Activated B cell treated with CpG ODN at 0.5 μM for 24 hours (primary cell): ENCODE results near the gene FAM3A. TPM values are rescaled to one million over a fixed set of nuclear protein-coding genes. Genes with fewer than 3 reads are reported as not detected.

Source experiments
- ATAC-seq: fragments of 200-7000 bp; cut with Tn5 transposase; one replicate; pipeline ENCODE4 v1.10.0; 2021; ENCODE audit warnings: low read depth, mild to moderate bottlenecking, moderate library complexity
- CTCF ChIA-PET: fragments of 350-600 bp; sonication (Branson Sonifier 250); formaldehyde crosslinking; loops from one replicate; lab custom pipeline; 2021; ENCODE audit warnings: antibody characterized with exemption; lab: Charles Lee
- POLR2A ChIA-PET: fragments of 350-600 bp; sonication (Branson Sonifier 250); formaldehyde crosslinking; loops from one replicate; lab custom pipeline; 2021; ENCODE audit warnings: antibody characterized with exemption; lab: Charles Lee
- DNase-seq: peaks from one replicate; pipeline ENCODE4 v3.0.0; 2022
- H3K27ac Mint-ChIP-seq: one replicate; pipeline ENCODE4 v1.8.0; 2020; ENCODE audit warnings: mixed read lengths
- H3K27me3 Mint-ChIP-seq: one replicate; pipeline ENCODE4 v1.8.0; 2021; ENCODE audit warnings: mixed read lengths
- H3K36me3 Mint-ChIP-seq: one replicate; pipeline ENCODE4 v1.8.0; 2021; ENCODE audit warnings: low read depth, mixed read lengths
- H3K4me1 Mint-ChIP-seq: one replicate; pipeline ENCODE4 v1.8.0; 2021; ENCODE audit warnings: mixed read lengths
- H3K4me3 Mint-ChIP-seq: one replicate; pipeline ENCODE4 v1.8.0; 2020; ENCODE audit warnings: mild to moderate bottlenecking, mixed read lengths
- H3K9me3 Mint-ChIP-seq: one replicate; pipeline ENCODE4 v1.8.0; 2020; ENCODE audit warnings: mixed read lengths
- intact Hi-C: fragments of 100-400 bp; cut with micrococcal nuclease; formaldehyde crosslinking; loops from one replicate; pipeline ENCODE4 v1.15.1; 2024
- total RNA-seq: library from RNA; stranded (reverse); gene quantifications from 2 replicates; pipeline ENCODE4 v1.2.3, GENCODE V29; 2022
- TF ChIP-seq, protein P1 (sequence below): fragments of 200-600 bp; IDR thresholded peaks from one replicate; pipeline ENCODE4 v1.8.0; 2022; ENCODE audit warnings: antibody characterized with exemption, mild to moderate bottlenecking

The FAM3A gene
- total RNA-seq, 1 donor from 2014 or later = 36.1 TPM

DNA sequence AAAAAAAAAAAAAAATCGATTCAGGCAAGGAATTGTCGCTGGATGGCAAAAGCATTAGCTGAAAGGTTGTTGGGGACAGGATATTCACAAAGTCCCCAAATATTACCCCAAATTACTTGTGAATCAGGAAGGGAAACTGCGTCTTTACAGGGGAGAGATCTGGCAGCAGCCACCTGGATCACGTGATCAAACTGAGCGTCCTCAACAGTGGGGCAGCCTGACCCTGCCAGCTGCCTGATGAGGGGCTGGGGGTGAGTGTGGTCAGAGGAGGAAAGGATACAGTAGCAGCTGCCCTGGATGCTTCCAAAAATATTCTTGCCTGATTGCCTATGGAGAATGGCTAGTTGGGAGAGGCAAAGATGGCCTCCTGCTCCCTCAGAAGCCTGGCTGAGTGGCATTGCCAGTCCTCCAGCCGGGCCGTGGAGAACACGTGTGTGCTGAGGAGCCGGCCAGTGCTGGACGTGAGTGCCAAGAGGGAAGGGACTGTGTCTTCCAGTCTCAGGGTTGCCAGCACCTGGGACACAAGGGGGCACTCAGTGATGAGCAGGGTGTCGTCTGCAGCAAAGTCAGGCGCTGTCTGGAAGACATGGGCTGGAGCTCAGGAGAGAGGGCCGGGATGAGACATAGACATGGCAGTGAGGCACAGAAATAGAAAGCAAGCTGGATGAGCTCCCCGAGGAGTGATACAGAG is 34.0 kb downstream of the FAM3A start:
- H3K27ac Mint-ChIP-seq = no peak overlapping the region
- H3K36me3 Mint-ChIP-seq = peaks cover 6% of the 10 kb centered on the region
- ChIA-PET CTCF (no interaction called here), POLR2A (interaction anchor here (1.0 to 1.2 kb wide), 3 partner anchors 9 to 84 kb away, joined by 3 to 5 read pairs (median 5); partner anchors contain the start of gene SLC10A3)
- no peak overlapping the region for H3K4me3 Mint-ChIP-seq
- no peak for DNase-seq
- TF ChIP-seq, protein P1, sequence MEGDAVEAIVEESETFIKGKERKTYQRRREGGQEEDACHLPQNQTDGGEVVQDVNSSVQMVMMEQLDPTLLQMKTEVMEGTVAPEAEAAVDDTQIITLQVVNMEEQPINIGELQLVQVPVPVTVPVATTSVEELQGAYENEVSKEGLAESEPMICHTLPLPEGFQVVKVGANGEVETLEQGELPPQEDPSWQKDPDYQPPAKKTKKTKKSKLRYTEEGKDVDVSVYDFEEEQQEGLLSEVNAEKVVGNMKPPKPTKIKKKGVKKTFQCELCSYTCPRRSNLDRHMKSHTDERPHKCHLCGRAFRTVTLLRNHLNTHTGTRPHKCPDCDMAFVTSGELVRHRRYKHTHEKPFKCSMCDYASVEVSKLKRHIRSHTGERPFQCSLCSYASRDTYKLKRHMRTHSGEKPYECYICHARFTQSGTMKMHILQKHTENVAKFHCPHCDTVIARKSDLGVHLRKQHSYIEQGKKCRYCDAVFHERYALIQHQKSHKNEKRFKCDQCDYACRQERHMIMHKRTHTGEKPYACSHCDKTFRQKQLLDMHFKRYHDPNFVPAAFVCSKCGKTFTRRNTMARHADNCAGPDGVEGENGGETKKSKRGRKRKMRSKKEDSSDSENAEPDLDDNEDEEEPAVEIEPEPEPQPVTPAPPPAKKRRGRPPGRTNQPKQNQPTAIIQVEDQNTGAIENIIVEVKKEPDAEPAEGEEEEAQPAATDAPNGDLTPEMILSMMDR = no peak
- intact Hi-C loops = no loop called here
- H3K9me3 Mint-ChIP-seq = no peaks in the 10 kb centered on the region
- peaks cover 25% of the 10 kb centered on the region for H3K4me1 Mint-ChIP-seq
- no peaks in the 10 kb centered on the region for H3K27me3 Mint-ChIP-seq
- ATAC-seq = no peak

DNA sequence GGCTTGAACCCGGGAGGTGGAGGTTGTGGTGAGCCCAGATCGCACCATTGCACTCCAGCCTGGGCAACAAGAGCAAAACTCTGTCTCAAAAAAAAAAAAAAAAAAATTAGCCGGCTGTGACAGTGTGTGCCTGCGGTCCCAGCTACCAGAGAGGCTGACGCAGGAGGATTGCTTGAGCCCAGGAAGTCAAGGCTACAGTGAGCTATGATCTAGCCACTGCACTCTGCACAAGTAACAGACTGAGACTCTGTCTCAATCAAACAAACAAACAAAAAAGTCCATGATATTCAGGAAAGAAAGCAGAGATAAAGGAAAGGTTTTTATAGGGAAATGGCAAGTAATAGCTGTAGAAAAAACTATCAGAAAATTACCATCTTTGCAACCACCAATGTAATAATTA is 34.8 kb downstream of the FAM3A start:
- DNase-seq = no peak
- TF ChIP-seq, protein P1 = no peak

DNA sequence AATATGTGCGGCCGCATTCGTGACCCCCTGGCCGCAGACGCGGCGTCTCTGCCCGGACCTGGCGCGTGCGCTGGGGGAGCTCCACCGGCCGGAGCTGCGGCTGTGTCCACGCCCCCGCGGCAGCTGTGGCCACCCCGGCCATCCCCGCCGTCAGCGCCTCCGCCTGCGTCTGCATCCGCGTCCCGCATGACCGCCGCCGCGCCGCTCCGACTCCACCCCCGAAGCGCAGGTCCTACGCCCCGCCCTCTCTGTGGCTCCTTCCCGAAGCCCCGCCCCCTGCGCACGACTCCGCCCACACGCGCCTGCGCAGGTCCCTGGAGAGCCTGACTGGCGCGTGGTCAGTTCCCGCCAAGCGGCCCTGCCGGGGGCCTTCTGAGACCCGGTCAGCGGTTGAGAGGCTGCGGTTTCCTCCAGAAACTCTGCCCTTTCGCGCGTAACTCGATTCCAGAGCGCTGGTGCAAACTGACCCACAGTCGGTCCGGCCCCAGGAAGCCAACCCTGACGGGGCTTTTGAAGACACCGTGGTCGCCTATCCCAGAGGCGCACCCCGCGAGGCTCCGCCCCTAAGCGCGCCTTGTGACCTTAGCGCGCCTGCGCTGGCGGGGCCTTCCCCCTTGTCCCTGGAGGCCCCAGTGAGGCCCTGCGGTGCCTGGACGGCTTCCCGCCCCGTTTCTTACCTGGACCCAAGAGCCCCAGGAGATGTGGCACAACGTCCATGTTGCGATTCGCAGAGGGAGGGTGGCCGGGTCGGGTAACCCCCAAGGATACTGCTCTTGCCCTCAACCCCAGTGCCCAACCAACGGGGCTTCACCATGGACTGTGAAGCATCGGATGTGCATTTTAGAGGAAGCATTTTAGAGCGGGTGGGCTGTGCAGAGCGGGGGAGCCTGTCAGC is 37.1 kb downstream of the FAM3A start, which contains the start of gene LAGE3:
LAGE3 (minus strand) TSS at position 554 of the 895 bp plus-strand sequence; CDS start at position 188, 366 bp downstream.
- H3K4me3 Mint-ChIP-seq = peak within 1 kb of the TSS; percentile 80
- TF ChIP-seq, protein P1 = no peak

More for the DNA sequence above, 34.8 kb downstream of the FAM3A start:
- ChIA-PET POLR2A (interaction anchor here (0.7 to 1.1 kb wide), 3 partner anchors 10 to 1555 kb away, joined by 5 read pairs; partner anchors contain the start of gene SLC10A3), CTCF (no interaction called here)
- Mint-ChIP-seq H3K9me3 (no peaks in the 10 kb centered on the region), H3K27ac (no peak overlapping the region), H3K4me1 (peaks cover 23% of the 10 kb centered on the region), H3K27me3 (no peaks in the 10 kb centered on the region), H3K4me3 (no peak overlapping the region), H3K36me3 (peaks cover 6% of the 10 kb centered on the region)
- intact Hi-C loops = no loop called here
- ATAC-seq = no peak

DNA sequence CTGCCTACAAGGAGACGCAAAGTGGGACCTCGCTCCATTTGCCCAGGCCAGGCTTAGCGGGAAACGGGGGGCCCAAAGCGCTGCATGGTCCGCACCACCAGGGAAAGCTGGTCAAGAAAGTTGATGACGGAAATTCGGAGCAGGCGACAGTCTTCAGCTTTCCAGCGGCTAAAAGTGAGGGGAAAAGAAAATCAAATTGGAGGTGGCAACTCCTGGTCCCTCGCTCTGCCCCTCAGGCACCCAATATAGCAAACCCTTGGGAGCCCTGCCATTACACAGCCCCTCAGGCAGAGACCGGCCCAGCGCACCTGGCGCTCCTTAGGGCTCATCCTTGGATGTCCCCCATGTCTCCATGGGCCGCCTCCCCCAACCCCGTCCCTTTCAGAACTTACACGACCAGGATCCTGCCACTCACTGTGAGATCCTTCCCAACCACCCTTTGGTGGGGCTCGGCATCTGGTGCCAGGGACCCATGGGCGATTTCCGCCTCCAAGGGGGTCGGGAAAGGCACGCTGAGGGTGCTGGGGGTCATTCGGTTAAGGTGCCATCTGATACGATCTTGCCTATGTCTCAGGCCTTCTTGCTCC is 38.0 kb downstream of the FAM3A start:
- Mint-ChIP-seq H3K4me3 (peak overlapping the region; percentile 80), H3K27me3 (no peaks in the 10 kb centered on the region), H3K9me3 (no peaks in the 10 kb centered on the region), H3K36me3 (peaks cover 8% of the 10 kb centered on the region), H3K4me1 (peaks cover 22% of the 10 kb centered on the region), H3K27ac (peak overlapping the region; percentile 59)
- DNase-seq (no peak), ATAC-seq (no peak)
- ChIA-PET CTCF (interaction anchor here (0.9 kb wide), 1 partner anchor 79 kb away, joined by 3 read pairs; no protein-coding TSS in a partner anchor), POLR2A (interaction anchor here (0.8 to 1.8 kb wide), 11 partner anchors 10 to 507 kb away, joined by 3 to 12 read pairs (median 3); partner anchors contain the start of genes HCFC1, PLXNA3, RPL10 and SLC10A3)
- TF ChIP-seq, protein P1 = no peak
- intact Hi-C loops = loop anchor here (1.0 to 5.0 kb wide), 4 partner anchors 21 to 81 kb away; partner anchors contain the start of genes FAM3A, GDI1 and RPL10

More for the DNA sequence above, 37.1 kb downstream of the FAM3A start, which contains the start of gene LAGE3:
- intact Hi-C loops = loop anchor here (1.0 to 5.0 kb wide), 6 partner anchors 11 to 82 kb away; partner anchors contain the start of genes FAM3A, GDI1, RPL10 and SLC10A3
- Mint-ChIP-seq H3K27ac (peak within 1 kb of the TSS; percentile 88), H3K27me3 (no peaks in the 10 kb centered on the region), H3K9me3 (no peaks in the 10 kb centered on the region), H3K4me1 (peaks cover 23% of the 10 kb centered on the region), H3K36me3 (peaks cover 9% of the 10 kb centered on the region)
- ChIA-PET CTCF (no interaction called here), POLR2A (interaction anchor here (0.6 to 1.8 kb wide), 17 partner anchors 9 to 508 kb away, joined by 3 to 12 read pairs (median 4); partner anchors contain the start of genes FAM3A, HCFC1, PLXNA3 and RPL10)
- peak; percentile 90 for ATAC-seq
- DNase-seq = peak; percentile 95
